ENCODE results near the gene IL1F10.

The IL1F10 gene

DNA sequence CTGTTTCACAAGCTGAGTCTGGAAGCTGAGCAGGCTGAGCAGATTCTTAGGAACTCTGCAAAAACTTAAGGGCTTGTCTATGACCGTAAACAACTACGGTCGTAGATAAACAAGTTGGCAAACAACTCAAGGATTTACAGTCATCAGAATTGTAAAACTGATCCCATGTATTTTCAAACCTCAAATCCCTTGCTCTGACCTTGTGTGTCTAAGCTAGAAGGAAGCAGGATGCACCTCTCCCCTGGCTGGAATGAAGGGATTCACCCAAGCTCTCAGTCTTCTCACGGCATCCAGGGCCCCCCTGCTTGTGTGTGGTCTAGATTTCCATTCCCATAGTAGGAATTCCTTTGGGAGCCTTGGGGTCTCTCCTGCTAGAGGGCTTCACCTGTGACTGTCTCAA, 47.2 kb downstream of the IL1F10 start:
- DNase-seq: no peak

DNA sequence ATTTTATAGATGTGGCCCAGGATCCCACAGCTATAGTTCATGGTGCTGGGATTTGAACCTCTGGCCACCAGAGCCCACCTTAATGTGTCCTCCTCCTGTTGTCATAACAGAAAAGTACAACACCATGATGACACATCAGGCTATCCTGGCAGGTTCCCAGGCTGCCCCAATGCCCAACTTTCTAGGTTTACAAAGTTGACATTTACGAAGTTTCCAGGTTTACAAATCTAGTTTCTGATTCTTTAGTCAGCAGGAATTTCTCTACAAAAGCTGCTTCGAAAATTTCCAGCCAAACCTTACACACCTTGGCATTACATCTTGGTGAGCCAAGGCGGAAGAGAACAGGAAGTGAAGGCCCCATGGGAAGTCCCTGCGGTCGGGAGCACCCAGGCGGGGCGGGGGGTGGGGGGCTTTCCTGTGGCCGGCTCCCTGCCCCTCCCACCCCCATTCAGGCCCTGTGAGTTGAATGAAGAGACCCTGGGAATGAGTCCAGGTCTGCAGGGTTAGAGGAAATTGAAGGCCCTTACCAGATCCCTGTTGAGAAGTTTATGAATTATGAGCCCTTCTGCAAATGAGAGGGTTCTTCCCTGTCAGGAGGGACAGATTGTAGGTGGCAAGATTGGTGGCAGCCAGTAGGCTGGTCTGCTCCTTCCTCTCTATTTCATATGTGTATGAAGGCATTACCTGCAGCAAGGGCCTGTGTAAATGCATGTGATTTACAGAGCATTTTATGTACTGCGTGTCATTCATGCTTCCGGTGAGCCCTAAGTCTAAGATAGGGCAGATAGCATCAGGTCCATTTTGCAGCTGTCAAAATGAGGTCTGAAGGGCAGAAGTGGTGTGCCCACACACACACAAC, 48.6 kb downstream of the IL1F10 start:
- no peak for DNase-seq

DNA sequence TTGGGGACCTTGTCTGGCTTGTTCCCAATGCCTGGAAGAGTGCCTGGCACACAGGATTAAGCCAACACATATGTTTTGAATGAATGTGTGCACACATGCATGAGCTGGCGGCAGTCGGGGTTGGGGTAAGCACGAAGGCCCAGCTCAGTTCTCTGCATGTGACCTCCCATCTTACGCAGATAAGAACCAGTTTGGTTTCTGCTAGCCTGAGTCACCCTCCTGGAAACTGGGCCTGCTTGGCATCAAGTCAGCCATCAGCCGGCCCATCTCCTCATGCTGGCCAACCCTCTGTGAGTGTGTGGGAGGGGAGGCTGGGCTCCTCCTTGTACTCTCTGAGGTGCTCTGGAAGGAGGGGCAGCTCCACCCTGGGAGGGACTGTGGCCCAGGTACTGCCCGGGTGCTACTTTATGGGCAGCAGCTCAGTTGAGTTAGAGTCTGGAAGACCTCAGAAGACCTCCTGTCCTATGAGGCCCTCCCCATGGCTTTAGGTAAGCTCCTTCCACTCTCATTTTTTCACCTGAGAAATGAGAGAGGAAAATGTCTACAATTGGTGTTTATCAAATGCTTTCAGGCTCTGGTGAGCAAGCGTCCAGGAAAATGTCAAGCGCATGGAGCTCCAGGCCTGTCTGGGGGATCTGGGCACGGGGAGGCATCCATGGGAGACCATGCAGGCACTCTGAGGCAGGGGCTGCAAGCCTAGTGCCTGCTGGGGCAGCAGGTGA, 49.9 kb downstream of the IL1F10 start:
- no peak for DNase-seq

DNA sequence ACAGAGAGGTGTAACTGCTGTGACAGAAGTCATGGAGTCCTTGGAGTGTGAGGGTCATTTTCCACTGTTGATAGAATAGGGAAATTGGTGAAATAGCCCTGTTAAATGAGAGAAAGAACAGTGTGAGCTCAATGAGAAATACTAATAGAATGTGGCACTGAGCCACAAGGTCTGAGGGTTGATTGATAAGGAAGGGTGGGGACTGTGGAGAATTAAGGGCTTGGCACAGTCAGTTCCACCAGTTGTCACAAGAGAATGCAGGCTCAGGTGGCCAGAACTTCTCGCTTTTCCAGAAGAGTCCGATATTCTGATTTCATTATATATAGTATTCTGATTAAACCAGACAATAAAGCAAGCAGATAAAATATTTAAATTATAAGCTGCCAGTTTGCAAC, 50.5 kb downstream of the IL1F10 start:
- no peak for DNase-seq

DNA sequence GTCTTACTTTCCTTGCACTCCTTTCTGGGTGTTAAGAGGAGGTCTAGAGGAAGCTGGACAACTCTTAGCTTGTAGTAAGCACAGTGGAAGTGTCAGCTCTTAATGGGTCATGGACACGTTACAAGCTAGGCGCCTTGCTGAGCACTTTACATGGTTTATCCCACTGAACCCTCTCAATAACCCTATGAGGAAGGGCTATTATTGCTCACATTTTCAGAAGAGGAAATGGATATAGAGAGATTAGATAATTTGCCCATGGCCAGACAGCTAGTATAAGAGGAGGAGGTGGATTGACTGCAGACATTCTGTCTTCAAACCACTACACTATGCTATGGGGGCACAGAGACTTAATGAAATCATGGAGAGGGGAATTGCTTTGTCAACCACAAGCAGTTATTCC, 51.3 kb downstream of the IL1F10 start:
- DNase-seq: no peak

DNA sequence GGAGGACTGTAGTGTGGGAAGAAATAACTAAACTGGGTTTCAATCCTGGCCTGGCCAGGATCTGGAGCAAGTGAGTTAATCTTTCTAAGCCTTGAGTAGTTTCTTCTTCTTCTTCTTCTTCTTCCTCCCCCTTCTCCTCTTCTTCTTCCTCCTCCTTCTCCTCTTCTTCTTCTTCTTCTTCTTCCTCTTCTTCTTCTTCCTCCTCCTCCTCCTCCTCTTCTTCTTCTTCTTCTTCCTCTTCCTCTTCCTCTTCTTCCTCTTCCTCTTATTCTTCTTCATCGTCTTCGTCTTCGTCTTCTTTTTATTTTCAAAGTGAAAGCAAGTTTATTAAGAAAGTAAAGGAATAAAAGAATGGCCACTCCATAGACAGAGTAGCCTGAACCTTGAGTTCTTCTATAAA, 53.1 kb downstream of the IL1F10 start:
- DNase-seq: no peak

DNA sequence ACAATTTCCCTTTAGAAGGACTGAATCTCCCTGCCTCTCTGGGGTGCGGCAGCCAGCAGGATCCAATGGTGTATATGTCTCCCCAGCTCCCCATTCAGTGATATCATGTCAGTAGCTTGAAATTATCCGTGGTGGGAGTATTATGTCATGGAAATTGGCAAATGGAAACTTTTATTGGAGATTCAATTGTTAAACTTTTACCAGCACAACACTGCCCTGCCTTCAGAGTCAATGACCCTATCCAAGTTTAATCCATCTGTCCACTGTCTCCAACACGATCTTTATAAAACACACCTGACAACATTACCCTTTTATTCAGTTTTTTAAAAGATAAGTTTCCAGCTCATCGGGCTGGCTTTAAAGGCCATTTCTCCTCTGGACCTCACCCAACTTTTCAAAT, 54.6 kb downstream of the IL1F10 start:
- no peak for DNase-seq

DNA sequence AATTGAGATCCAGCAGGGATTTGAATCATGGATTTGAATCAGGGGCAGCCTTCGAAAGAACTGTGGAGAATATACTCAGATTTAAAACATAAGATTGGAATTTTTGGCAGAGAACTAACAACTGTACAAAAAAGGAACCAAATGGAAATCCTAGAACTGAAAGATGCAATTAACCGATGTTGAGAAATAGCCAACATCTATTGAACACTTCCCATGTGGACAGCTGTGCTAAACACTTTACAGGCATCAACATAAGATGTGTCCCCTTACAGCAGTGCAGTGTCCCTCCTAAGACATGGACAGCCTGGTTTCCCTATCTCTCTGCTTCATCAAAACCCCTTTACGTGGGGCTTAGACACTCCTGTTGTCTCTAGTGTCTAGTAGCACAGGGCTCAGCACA, 56.0 kb downstream of the IL1F10 start:
- no peak for DNase-seq

DNA sequence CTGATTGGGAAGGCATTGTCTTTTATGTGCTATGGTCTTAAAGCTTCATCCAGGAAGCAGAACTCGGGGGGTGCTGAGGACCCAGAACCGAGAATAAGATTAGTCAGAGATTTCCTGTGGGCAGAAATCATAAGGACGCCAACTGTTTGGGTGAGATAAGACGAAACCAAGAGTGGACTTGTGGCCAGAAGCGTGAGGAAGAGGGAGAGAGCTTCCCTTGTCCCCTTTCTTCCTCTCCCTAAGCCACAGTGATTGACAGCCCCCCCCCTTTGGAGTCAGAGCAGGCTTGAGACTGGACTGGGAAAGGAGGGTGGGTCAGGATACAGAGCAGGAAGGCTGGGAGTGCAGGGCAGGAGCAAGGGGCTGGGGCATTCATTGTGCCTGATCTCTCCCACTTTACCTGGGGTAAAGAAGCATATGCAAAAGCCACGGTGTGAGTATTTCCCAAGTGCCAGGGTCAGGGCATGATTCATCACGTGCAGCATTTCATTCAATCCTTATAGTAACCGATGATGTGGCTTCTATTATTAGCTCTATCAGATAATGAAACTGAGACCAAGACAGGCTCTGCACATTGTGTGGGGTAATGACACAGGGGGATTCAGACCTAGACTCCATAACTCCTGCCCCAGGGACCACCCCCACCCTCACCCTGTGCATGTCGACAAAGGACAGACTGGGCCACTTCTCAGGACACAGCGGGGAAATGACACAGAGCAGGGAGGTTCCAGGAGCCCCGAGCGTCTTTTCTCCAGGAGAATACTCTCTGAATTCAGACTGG, 56.6 kb downstream of the IL1F10 start:
- peak; percentile 15 for DNase-seq
